Endothelial cell of umbilical vein (primary cell): Measurements from ENCODE around the gene ARHGEF7. TPM values are rescaled to one million over a fixed set of nuclear protein-coding genes. Genes with fewer than 3 reads are reported as not detected.

ENCODE experiments used
- BruUV-seq: library from RNA; stranded (reverse); fragments of 400-500 nt; replicated peaks from 2 replicates; lab custom pipeline; 2021; lab: Mats Ljungman, UMichigan
- CTCF ChIA-PET: fragments of 300-600, 350-600 bp; sonication (Branson Sonifier 250); formaldehyde crosslinking; loops from one replicate; lab custom pipeline; 2021; ENCODE audit warnings: antibody characterized with exemption, inconsistent platforms; lab: Charles Lee
- POLR2A ChIA-PET: fragments of 300-600, 350-600 bp; sonication (Branson Sonifier 250); formaldehyde crosslinking; loops from one replicate; lab custom pipeline; 2021; ENCODE audit warnings: antibody characterized with exemption, inconsistent platforms; lab: Charles Lee
- DNase-seq: peaks from one replicate; pipeline ENCODE4 v3.0.0-alpha.2; 2011; ENCODE audit warnings: low read depth, low spot score
- FAIRE-seq: peaks from 2 replicates; lab custom pipeline; 2011; peaks lifted over from hg19 to GRCh38; lab: Jason Lieb, UNC
- H2AFZ ChIP-seq: 2 replicates; pipeline ENCODE4 v1.6.0; 2012; ENCODE audit warnings: low read depth, low read length, control low read depth, inconsistent platforms
- H3K27ac ChIP-seq: 2 replicates; pipeline ENCODE4 v1.5.1; 2011; ENCODE audit warnings: low read depth, mild to moderate bottlenecking, control low read depth, low read length, moderate library complexity; ENCODE audit not compliant: insufficient read depth
- H3K27me3 ChIP-seq, 2 experiments: 2 replicates each; pipeline versions ENCODE4 v1.6.0 to v1.6.1; 2011; ENCODE audit warnings: low read length in 2 of 2, mixed read lengths in 1 of 2; ENCODE audit not compliant: control insufficient read depth in 2 of 2, insufficient read depth in 2 of 2
- H3K36me3 ChIP-seq, 2 experiments: 2 replicates in 1 of 2; 3 replicates in 1 of 2; pipeline ENCODE4 v1.5.1; 2011; ENCODE audit warnings: low read length in 2 of 2, mild to moderate bottlenecking in 1 of 2, moderate library complexity in 1 of 2; ENCODE audit not compliant: control insufficient read depth in 2 of 2, insufficient read depth in 2 of 2; ENCODE audit errors: extremely low read depth in 1 of 2
- H3K4me1 ChIP-seq: 3 replicates; pipeline ENCODE4 v1.5.1; 2011; ENCODE audit warnings: mild to moderate bottlenecking, low read length; ENCODE audit not compliant: control insufficient read depth, insufficient read depth; ENCODE audit errors: extremely low read depth
- H3K4me2 ChIP-seq: 2 replicates; pipeline ENCODE4 v1.6.1; 2011; ENCODE audit warnings: low read length, control low read depth, mixed read lengths; ENCODE audit not compliant: insufficient read depth
- H3K4me3 ChIP-seq, 3 experiments: fragments of 200-600 bp in 1 of 3; sonication (generic), shearing (Covaris generic) in 1 of 3; replicated peaks in 1 of 3; 2 replicates each; pipeline ENCODE4 v1.5.1; 2011 to 2016; ENCODE audit warnings: control low read depth in 3 of 3, low read length in 3 of 3, mild to moderate bottlenecking in 2 of 3, inconsistent platforms in 1 of 3, low read depth in 1 of 3, moderate library complexity in 1 of 3; ENCODE audit not compliant: insufficient read depth in 1 of 3
- H3K79me2 ChIP-seq: 2 replicates; pipeline ENCODE4 v1.6.0; 2012; ENCODE audit warnings: low read length, inconsistent platforms; ENCODE audit not compliant: control insufficient read depth, insufficient read depth
- H3K9ac ChIP-seq: replicated peaks from 2 replicates; pipeline ENCODE3; 2011; ENCODE audit warnings: low read length, control low read depth; ENCODE audit not compliant: insufficient read depth; ENCODE audit errors: extremely low read depth
- H3K9me1 ChIP-seq: replicated peaks from 3 replicates; pipeline ENCODE4 v1.6.0; 2011; ENCODE audit warnings: mild to moderate bottlenecking, low read length; ENCODE audit not compliant: control insufficient read depth, insufficient read depth; ENCODE audit errors: extremely low read depth
- H3K9me3 ChIP-seq: replicated peaks from 2 replicates; pipeline ENCODE4 v1.5.1; 2012; ENCODE audit warnings: low read length, inconsistent platforms; ENCODE audit not compliant: control insufficient read depth, insufficient read depth
- H4K20me1 ChIP-seq: replicated peaks from 2 replicates; pipeline ENCODE3; 2011; ENCODE audit warnings: mild to moderate bottlenecking, low read length; ENCODE audit not compliant: control insufficient read depth, insufficient read depth; ENCODE audit errors: extremely low read depth
- EZH2 ChIP-seq: IDR thresholded peaks from 2 replicates; pipeline ENCODE4 v1.6.1; 2012; ENCODE audit warnings: borderline replicate concordance, low read depth, mild to moderate bottlenecking, moderate library complexity, low read length, inconsistent platforms; ENCODE audit not compliant: severe bottlenecking
- FOS ChIP-seq: IDR thresholded peaks from 2 replicates; pipeline ENCODE4 v1.6.1; 2011; ENCODE audit warnings: mild to moderate bottlenecking, low read length, moderate library complexity, borderline replicate concordance; ENCODE audit not compliant: insufficient read depth
- GATA2 ChIP-seq: IDR thresholded peaks from 2 replicates; pipeline ENCODE4 v1.7.0; 2011; ENCODE audit warnings: low read depth, mild to moderate bottlenecking, moderate library complexity, mixed read lengths, low read length; ENCODE audit not compliant: insufficient read length, insufficient read depth
- JUN ChIP-seq: IDR thresholded peaks from 2 replicates; pipeline ENCODE4 v1.6.1; 2011; ENCODE audit warnings: borderline replicate concordance, low read depth; ENCODE audit not compliant: insufficient read length, insufficient read depth
- MYC ChIP-seq: IDR thresholded peaks from one replicate; pipeline ENCODE4 v1.6.1; 2011; ENCODE audit warnings: mild to moderate bottlenecking, low read depth, low read length
- POLR2A ChIP-seq: IDR thresholded peaks from 2 replicates; pipeline ENCODE4 v1.6.1; 2012; ENCODE audit warnings: low read depth, mild to moderate bottlenecking, control low read depth, low read length
- POLR2AphosphoS5 ChIP-seq: IDR thresholded peaks from 2 replicates; pipeline ENCODE4 v1.6.1; 2012; ENCODE audit warnings: low read depth, mild to moderate bottlenecking, control low read depth, low read length, moderate library complexity; ENCODE audit not compliant: insufficient read depth
- dilution Hi-C: fragments of 300-500 bp; cut with MboI; formaldehyde crosslinking; loops from one replicate; pipeline ENCODE4 v1.15.0; 2019; ENCODE audit warnings: low sequenced_read_pairs; ENCODE audit not compliant: extremely low pct_ligation_motif_present
- intact Hi-C: fragments of 100-400 bp; cut with micrococcal nuclease; formaldehyde crosslinking; loops from one replicate; pipeline ENCODE4 v1.10.0; 2022
- polyA plus RNA-seq, 4 experiments: library from polyadenylated mRNA; depleted of rRNA in 3 of 4; stranded (reverse) in 3 of 4; unstranded in 1 of 4; fragments of >200 nt; gene quantifications; 2 replicates each; pipeline versions ENCODE4 v1.2.1 to v1.2.3, GENCODE V29; 2011 to 2012; ENCODE audit warnings: missing spikeins in 1 of 4
- total RNA-seq: library from RNA; stranded (reverse); gene quantifications from 2 replicates; pipeline ENCODE4 v1.2.3, GENCODE V29; 2021
- TF ChIP-seq, protein P1 (sequence below), 2 donors: IDR thresholded peaks; 1 replicate in 1 of 2; 2 replicates in 1 of 2; pipeline ENCODE4 v1.5.1; 2011; ENCODE audit warnings: low read length in 2 of 2, mild to moderate bottlenecking in 2 of 2, moderate library complexity in 2 of 2, control low read depth in 1 of 2, inconsistent platforms in 1 of 2, low read depth in 1 of 2; ENCODE audit not compliant: insufficient read depth in 1 of 2; ENCODE audit errors: extremely low read depth in 1 of 2
- TF ChIP-seq, protein P2 (sequence below): IDR thresholded peaks from 2 replicates; pipeline ENCODE4 v1.6.1; 2011; ENCODE audit not compliant: insufficient read depth, insufficient read length

Gene ARHGEF7
- total and polyA plus RNA-seq, 2 donors (not counting 3 experiments of a cell fraction or from before 2014, with no cell fraction given) = 94.9 to 155 TPM

DNA sequence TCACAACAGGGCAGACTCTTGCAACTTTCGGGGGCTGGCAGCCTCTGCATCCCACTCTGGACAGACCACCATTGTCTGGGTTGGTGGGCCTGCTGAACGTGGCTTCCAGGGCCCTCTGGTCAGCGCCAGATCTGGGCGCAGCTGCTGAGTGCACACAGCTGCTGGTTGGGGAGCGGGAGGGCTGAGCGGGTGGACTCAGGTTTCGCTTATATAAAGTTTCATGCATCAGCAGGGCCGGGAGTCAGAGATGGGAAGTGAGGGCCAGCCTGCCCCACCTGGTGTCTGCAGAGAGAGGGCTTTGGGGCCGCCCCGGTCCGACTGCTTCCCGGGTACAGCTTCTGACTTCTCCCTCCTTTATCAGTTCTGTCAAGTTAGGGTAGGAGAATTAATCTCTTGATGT lies 6.9 kb downstream of the ARHGEF7 start:
- intact Hi-C loops = no loop called here
- Histone ChIP-seq H3K27ac (no peak overlapping the region), H3K36me3 (no peaks in the 10 kb centered on the region), H3K9me1 (no peaks in the 10 kb centered on the region), H3K27me3 (peaks cover 33 to 37% of the 10 kb centered on the region in 2 experiments), H3K79me2 (no peaks in the 10 kb centered on the region), H3K4me3 (no peak overlapping the region), H2AFZ (no peak overlapping the region), H3K9me3 (no peaks in the 10 kb centered on the region), H3K4me1 (no peaks in the 10 kb centered on the region), H3K4me2 (no peak overlapping the region), H4K20me1 (no peaks in the 10 kb centered on the region), H3K9ac (no peak overlapping the region)
- dilution Hi-C loops = no loop called here
- FAIRE-seq (no peak), DNase-seq (no peak)
- ChIA-PET POLR2A (no interaction called here), CTCF (no interaction called here)
- BruUV-seq = no TSS peak
- TF ChIP-seq POLR2A (no peak), GATA2 (no peak), FOS (no peak), JUN (no peak), EZH2 (no peak), POLR2AphosphoS5 (no peak), MYC (no peak)
- TF ChIP-seq, protein P1, sequence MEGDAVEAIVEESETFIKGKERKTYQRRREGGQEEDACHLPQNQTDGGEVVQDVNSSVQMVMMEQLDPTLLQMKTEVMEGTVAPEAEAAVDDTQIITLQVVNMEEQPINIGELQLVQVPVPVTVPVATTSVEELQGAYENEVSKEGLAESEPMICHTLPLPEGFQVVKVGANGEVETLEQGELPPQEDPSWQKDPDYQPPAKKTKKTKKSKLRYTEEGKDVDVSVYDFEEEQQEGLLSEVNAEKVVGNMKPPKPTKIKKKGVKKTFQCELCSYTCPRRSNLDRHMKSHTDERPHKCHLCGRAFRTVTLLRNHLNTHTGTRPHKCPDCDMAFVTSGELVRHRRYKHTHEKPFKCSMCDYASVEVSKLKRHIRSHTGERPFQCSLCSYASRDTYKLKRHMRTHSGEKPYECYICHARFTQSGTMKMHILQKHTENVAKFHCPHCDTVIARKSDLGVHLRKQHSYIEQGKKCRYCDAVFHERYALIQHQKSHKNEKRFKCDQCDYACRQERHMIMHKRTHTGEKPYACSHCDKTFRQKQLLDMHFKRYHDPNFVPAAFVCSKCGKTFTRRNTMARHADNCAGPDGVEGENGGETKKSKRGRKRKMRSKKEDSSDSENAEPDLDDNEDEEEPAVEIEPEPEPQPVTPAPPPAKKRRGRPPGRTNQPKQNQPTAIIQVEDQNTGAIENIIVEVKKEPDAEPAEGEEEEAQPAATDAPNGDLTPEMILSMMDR (IDR thresholded peaks at IDR 0.05; ENCODE audit: extremely low read depth in 1 of 2, insufficient read depth in 1 of 2, low read depth in 1 of 2, low read length in 2 of 2) = no peak
- TF ChIP-seq, protein P2, sequence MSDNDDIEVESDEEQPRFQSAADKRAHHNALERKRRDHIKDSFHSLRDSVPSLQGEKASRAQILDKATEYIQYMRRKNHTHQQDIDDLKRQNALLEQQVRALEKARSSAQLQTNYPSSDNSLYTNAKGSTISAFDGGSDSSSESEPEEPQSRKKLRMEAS = no peak
